Ascending aorta (tissue), 2 donors: ENCODE measurements around the gene RFC3. TPM values are rescaled to one million over a fixed set of nuclear protein-coding genes. Genes with fewer than 3 reads are reported as not detected.

Experiments used
- DNase-seq, 2 donors: peaks; one replicate each; pipeline ENCODE4 v3.0.0-alpha.2; 2019; ENCODE audit warnings: low spot score in 2 of 2
- H3K27ac ChIP-seq, 2 donors: fragments of 200-600 bp; sonication (generic); one replicate each; pipeline ENCODE4 v1.5.1; 2016 to 2017; ENCODE audit warnings: mild to moderate bottlenecking in 1 of 2
- H3K27me3 ChIP-seq: fragments of 200-600 bp; sonication (generic); one replicate; pipeline ENCODE4 v1.5.1; 2017
- H3K36me3 ChIP-seq, 2 donors: fragments of 200-600 bp; sonication (generic); one replicate each; pipeline ENCODE4 v1.5.1; 2016
- H3K4me1 ChIP-seq, 2 donors: fragments of 200-600 bp; sonication (generic); one replicate each; pipeline ENCODE4 v1.5.1; 2016 to 2017; ENCODE audit warnings: mild to moderate bottlenecking in 1 of 2
- H3K4me3 ChIP-seq, 2 donors: fragments of 200-600 bp; sonication (generic); one replicate each; pipeline ENCODE4 v1.5.1; 2016 to 2017; ENCODE audit warnings: mild to moderate bottlenecking in 1 of 2
- H3K9me3 ChIP-seq, 2 donors: fragments of 200-600 bp; sonication (generic); one replicate each; pipeline ENCODE4 v1.5.1; 2016
- intact Hi-C: fragments of 100-400 bp; cut with DNase I; formaldehyde crosslinking; loops from one replicate; pipeline ENCODE4 v1.15.1; 2023
- total RNA-seq: library from RNA; depleted of rRNA; stranded (reverse); fragments of >200 nt; gene quantifications from one replicate; pipeline ENCODE4 v1.1.0, GENCODE V29; 2016
- TF ChIP-seq, protein P1 (sequence below), 3 experiments: fragments of 200-600 bp in 2 of 3; fragments of 450-650 bp in 1 of 3; sonication (generic) in 2 of 3; IDR thresholded peaks; one replicate each; pipeline ENCODE4 v1.5.1; 2016 to 2019; ENCODE audit warnings: antibody characterized with exemption in 3 of 3, mild to moderate bottlenecking in 1 of 3, moderate library complexity in 1 of 3

The RFC3 gene
- total RNA-seq, 1 donor from 2014 or later: 6.2 TPM

DNA sequence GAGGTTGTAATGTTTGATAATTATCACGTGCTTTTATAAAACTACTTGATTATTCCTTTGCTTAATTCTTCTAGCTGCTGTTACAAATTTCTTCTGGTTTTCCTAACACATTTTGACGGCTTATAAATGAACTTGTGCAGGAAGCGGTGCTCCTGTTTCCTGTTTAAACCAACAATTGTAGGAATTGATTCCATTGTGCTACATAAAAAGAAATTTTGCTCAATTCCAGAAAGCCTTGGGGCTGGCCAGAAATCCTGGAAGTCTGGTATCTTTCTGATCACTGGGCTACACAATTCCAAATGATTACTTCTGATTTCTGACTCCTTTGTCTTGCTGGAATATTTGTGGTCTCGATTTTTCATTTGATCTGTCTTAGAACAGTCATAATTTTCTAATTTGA, 14.9 kb downstream of the RFC3 start:
- TF ChIP-seq, protein P1, sequence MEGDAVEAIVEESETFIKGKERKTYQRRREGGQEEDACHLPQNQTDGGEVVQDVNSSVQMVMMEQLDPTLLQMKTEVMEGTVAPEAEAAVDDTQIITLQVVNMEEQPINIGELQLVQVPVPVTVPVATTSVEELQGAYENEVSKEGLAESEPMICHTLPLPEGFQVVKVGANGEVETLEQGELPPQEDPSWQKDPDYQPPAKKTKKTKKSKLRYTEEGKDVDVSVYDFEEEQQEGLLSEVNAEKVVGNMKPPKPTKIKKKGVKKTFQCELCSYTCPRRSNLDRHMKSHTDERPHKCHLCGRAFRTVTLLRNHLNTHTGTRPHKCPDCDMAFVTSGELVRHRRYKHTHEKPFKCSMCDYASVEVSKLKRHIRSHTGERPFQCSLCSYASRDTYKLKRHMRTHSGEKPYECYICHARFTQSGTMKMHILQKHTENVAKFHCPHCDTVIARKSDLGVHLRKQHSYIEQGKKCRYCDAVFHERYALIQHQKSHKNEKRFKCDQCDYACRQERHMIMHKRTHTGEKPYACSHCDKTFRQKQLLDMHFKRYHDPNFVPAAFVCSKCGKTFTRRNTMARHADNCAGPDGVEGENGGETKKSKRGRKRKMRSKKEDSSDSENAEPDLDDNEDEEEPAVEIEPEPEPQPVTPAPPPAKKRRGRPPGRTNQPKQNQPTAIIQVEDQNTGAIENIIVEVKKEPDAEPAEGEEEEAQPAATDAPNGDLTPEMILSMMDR (IDR thresholded peaks at IDR 0.05): no peak
- intact Hi-C loops: no loop called here
- H3K9me3 ChIP-seq: no peaks in the 10 kb centered on the region
- H3K36me3 ChIP-seq: peaks cover 0 to 16% of the 10 kb centered on the region in 2 donors
- H3K4me3 ChIP-seq: no peak overlapping the region
- H3K27me3 ChIP-seq: no peaks in the 10 kb centered on the region
- H3K27ac ChIP-seq: no peak overlapping the region
- no peaks in the 10 kb centered on the region for H3K4me1 ChIP-seq
- no peak for DNase-seq

DNA sequence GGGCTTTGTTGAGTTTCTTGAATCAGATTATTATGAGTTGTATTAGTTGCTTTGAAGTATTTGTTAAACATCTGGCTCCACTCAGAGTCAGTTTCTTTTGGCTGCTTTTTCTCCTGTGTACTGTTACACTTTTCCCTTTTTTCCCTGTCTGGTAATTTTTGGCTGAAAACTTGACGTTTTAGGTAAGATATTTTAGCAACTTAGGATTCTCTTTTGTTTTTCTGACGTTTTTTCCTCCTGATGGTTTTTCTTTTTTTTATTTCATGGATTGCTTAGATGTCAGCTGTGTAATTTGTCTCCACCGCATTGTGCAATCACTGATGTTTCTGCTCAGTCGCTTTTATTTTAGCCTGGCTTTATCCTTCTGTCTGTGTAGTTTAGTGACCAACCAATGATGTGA, 20.7 kb downstream of the RFC3 start:
- intact Hi-C loops: no loop called here
- no peak overlapping the region for H3K27ac ChIP-seq
- H3K36me3 ChIP-seq: peaks cover 0 to 1% of the 10 kb centered on the region in 2 donors
- H3K9me3 ChIP-seq: no peaks in the 10 kb centered on the region
- no peak overlapping the region for H3K4me3 ChIP-seq
- TF ChIP-seq, protein P1 (IDR thresholded peaks at IDR 0.05): no peak
- H3K27me3 ChIP-seq: no peaks in the 10 kb centered on the region
- DNase-seq: no peak
- H3K4me1 ChIP-seq: no peaks in the 10 kb centered on the region

DNA sequence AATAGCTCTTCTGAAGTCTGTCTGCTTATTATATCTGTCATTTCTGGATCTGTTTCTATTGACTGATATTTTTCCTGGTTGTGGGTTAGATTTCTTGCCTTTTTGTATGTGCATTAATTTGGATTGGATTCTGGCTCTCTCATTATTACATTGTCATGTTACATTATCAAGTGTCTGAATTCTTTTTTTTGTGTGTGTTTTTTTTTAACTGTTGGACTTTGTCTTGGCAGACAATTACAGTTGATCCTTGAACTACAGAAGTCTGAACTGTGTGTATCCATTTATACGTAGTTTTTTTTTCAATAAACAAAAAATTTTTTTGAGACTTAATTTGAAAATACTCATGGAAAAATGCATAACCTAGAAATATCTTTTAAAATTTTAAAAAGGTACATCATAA, 22.5 kb downstream of the RFC3 start:
- H3K36me3 ChIP-seq: no peaks in the 10 kb centered on the region
- DNase-seq: no peak
- no peaks in the 10 kb centered on the region for H3K9me3 ChIP-seq
- TF ChIP-seq, protein P1 (IDR thresholded peaks at IDR 0.05): no peak
- H3K27ac ChIP-seq: no peak overlapping the region
- intact Hi-C loops: no loop called here
- H3K27me3 ChIP-seq: no peaks in the 10 kb centered on the region
- H3K4me1 ChIP-seq: no peaks in the 10 kb centered on the region
- H3K4me3 ChIP-seq: no peak overlapping the region

DNA sequence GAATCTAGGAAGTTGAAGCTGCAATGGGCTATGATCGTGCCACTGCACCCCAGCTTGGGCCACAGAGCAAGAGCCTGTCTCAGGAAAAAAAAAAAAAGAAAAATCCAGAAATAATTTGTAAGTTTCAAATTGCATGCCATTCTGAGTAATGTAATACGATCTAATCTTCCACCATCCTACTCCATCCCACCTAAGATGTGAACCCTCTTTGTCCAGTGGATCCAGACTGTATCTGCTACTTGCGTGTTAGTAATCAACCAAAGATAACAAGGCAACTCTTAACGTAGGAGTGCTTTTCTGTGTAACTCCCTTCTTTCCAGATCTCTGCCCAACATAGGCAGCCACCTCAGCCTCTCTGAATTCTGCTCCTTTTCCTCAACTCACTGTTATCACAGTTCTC, 24.3 kb downstream of the RFC3 start:
- no peaks in the 10 kb centered on the region for H3K4me1 ChIP-seq
- H3K9me3 ChIP-seq: no peaks in the 10 kb centered on the region
- no peak overlapping the region for H3K4me3 ChIP-seq
- intact Hi-C loops: no loop called here
- no peaks in the 10 kb centered on the region for H3K27me3 ChIP-seq
- TF ChIP-seq, protein P1 (IDR thresholded peaks at IDR 0.05): no peak
- no peak for DNase-seq
- no peak overlapping the region for H3K27ac ChIP-seq
- peaks cover 0 to 4% of the 10 kb centered on the region in 2 donors for H3K36me3 ChIP-seq

DNA sequence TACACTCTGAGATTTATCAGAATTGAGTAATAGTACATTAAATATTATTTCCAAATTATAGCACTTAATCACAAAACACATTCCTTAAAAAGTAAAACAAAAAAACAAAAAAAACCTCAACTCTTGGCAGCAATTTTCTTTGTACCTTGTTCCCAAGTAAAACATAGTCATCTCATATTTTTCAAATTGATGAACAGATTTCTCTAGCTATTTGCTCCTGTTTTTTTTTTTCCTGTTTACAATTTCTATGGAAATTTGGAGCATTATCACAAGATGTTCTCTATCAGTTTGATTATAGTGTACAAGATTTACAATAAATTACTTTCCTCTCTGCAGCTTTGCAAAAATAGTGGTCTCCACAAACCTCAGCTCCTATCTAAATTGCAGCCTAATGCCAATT, 25.0 kb downstream of the RFC3 start:
- DNase-seq: no peak
- TF ChIP-seq, protein P1 (IDR thresholded peaks at IDR 0.05): no peak
- Histone ChIP-seq H3K4me1 (no peaks in the 10 kb centered on the region), H3K36me3 (peaks cover 0 to 4% of the 10 kb centered on the region in 2 donors), H3K4me3 (no peak overlapping the region), H3K9me3 (no peaks in the 10 kb centered on the region), H3K27ac (no peak overlapping the region), H3K27me3 (no peaks in the 10 kb centered on the region)
- intact Hi-C loops: no loop called here
